ENCODE measurements around the gene CRYBG3.
A peak's percentile ranks its signal among the peaks of the same experiment; 100 is the strongest.
"Not testable (repeated sequence)": the region's sequence is repeated elsewhere in the genome, so short reads cannot be mapped to it uniquely, and the experiment has no call there.

Gene CRYBG3

GRCh38 chr3:97823046-97824004 is 1.5 kb downstream of the CRYBG3 start:
- H3K4me3 ChIP-seq, result peak overlapping the region; percentile 81
- peaks cover 6% of the 10 kb centered on the region for H3K4me1 ChIP-seq
- H3K36me3 ChIP-seq (replicated peaks), result no peaks in the 10 kb centered on the region
- in situ Hi-C loops (cut with MboI; ENCODE audit: low sequenced_read_pairs), result no loop called here
- H3K9me3 ChIP-seq, result no peaks in the 10 kb centered on the region
- peak in 1 of 2 experiments; percentile 19 for DNase-seq (ENCODE audit: low spot score in 2 of 2)
- H3K27me3 ChIP-seq (ENCODE audit: low read depth), result no peaks in the 10 kb centered on the region

- H3K36me3 ChIP-seq (replicated peaks), result no peaks in the 10 kb centered on the region
- no peaks in the 10 kb centered on the region for H3K9me3 ChIP-seq
- in situ Hi-C loops (cut with MboI; ENCODE audit: low sequenced_read_pairs), result no loop called here
- DNase-seq (ENCODE audit: low spot score in 2 of 2), result no peak
- H3K27me3 ChIP-seq (ENCODE audit: low read depth), result no peaks in the 10 kb centered on the region
- peaks cover 6% of the 10 kb centered on the region for H3K4me1 ChIP-seq
- no peak overlapping the region for H3K4me3 ChIP-seq
These were observed 3.3 kb downstream of the CRYBG3 start for GRCh38 chr3:97825101-97825500.

- no peaks in the 10 kb centered on the region for H3K36me3 ChIP-seq (replicated peaks)
- in situ Hi-C loops (cut with MboI; ENCODE audit: low sequenced_read_pairs), result no loop called here
- no peaks in the 10 kb centered on the region for H3K27me3 ChIP-seq (ENCODE audit: low read depth)
- peaks cover 3% of the 10 kb centered on the region for H3K4me1 ChIP-seq
- no peaks in the 10 kb centered on the region; the same call in 1 of the 2 replicates for H3K9me3 ChIP-seq
- DNase-seq (ENCODE audit: low spot score in 2 of 2), result no peak
- no peak overlapping the region for H3K4me3 ChIP-seq
These were observed 6.1 kb downstream of the CRYBG3 start for GRCh38 chr3:97827741-97828471.

DNA sequence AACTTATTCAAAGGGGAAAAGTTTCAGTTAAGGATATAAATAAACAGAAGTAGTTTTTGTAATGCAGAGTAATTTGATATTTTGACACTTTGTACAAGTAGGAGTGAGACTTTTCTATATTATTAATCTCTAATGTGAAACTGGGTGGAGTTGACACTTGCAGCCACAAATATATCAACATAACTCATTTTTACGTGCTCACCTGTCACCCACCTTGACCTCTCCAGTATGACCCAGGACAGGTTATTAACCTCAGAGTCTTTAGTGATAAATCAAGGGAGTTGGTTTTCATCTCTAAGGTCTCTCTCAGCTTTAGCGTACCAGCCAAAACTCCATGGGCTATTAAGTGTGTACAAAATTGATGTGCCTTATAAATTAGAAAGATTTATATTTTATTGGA is 7.4 kb downstream of the CRYBG3 start:
- no peaks in the 10 kb centered on the region for H3K36me3 ChIP-seq (replicated peaks)
- H3K4me1 ChIP-seq, result peaks cover 3% of the 10 kb centered on the region; the same call in 1 of the 2 replicates
- no peak overlapping the region for H3K4me3 ChIP-seq
- H3K27me3 ChIP-seq (ENCODE audit: low read depth), result no peaks in the 10 kb centered on the region
- in situ Hi-C loops (cut with MboI; ENCODE audit: low sequenced_read_pairs), result no loop called here
- no peaks in the 10 kb centered on the region; the same call in 1 of the 2 replicates for H3K9me3 ChIP-seq
- no peak for DNase-seq (ENCODE audit: low spot score in 2 of 2)

GRCh38 chr3:97830638-97831037 is 8.8 kb downstream of the CRYBG3 start:
- DNase-seq (ENCODE audit: low spot score in 2 of 2), result no peak
- Histone ChIP-seq H3K4me1 (peaks cover 3% of the 10 kb centered on the region; the same call in 1 of the 2 replicates), H3K4me3 (no peak overlapping the region), H3K36me3 (replicated peaks) (no peaks in the 10 kb centered on the region), H3K9me3 (no peaks in the 10 kb centered on the region; the same call in 1 of the 2 replicates), H3K27me3 (ENCODE audit: low read depth) (no peaks in the 10 kb centered on the region)
- in situ Hi-C loops (cut with MboI; ENCODE audit: low sequenced_read_pairs), result no loop called here

DNA sequence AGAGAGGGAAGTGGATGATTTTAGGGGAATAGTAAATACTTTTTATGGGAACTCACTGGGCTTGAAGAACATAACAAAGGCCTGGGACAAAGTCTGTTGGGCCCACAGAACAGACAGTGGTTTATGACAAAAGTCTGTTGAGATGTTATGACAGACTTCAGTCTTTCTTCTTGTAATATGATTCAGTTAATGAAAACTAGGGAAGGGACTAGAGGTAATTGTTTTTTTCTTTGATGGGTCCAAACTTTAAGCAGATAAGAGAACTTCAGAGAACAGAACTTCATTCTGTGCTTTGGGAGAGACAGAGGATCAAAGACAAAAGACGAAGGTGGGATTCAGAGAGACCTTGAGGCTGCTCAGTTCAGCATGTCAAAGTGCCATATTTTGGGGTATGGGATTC is 9.3 kb downstream of the CRYBG3 start:
- no peak for DNase-seq (ENCODE audit: low spot score in 2 of 2)
- Histone ChIP-seq H3K9me3 (no peaks in the 10 kb centered on the region; the same call in 1 of the 2 replicates), H3K4me1 (peaks cover 3% of the 10 kb centered on the region; the same call in 1 of the 2 replicates), H3K4me3 (no peak overlapping the region), H3K36me3 (replicated peaks) (no peaks in the 10 kb centered on the region), H3K27me3 (ENCODE audit: low read depth) (no peaks in the 10 kb centered on the region)
- in situ Hi-C loops (cut with MboI; ENCODE audit: low sequenced_read_pairs), result no loop called here

- H3K27me3 ChIP-seq (ENCODE audit: low read depth); H3K4me1 ChIP-seq; H3K9me3 ChIP-seq; H3K4me3 ChIP-seq; DNase-seq (ENCODE audit: low spot score in 2 of 2); H3K36me3 ChIP-seq (replicated peaks); in situ Hi-C loops (cut with MboI; ENCODE audit: low sequenced_read_pairs): not testable (repeated sequence)
These were observed 11.4 kb downstream of the CRYBG3 start for GRCh38 chr3:97833184-97833583.

DNA sequence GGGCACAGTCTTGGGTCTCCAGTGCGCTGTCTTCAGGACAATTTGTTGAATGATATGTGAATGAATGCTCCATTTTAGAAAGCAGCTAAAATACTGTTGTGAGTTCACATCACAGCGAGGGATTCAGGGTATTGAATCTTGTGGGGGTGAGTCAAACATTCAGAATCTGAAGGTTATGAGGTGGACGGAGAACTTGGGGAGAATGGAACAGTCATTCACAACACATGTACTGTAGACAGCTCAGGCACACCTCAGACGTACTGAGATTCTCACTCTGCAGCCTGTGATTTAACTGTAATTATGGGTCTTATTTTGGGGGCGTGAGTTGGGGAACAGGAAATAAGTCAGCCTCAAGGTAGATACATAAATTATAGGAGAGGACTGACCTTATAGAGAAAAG is 13.9 kb downstream of the CRYBG3 start:
- DNase-seq (ENCODE audit: low spot score in 2 of 2), result no peak
- no peaks in the 10 kb centered on the region for H3K4me1 ChIP-seq
- H3K9me3 ChIP-seq, result no peaks in the 10 kb centered on the region; the same call in 1 of the 2 replicates
- no peak overlapping the region for H3K4me3 ChIP-seq
- in situ Hi-C loops (cut with MboI; ENCODE audit: low sequenced_read_pairs), result no loop called here
- H3K27me3 ChIP-seq (ENCODE audit: low read depth), result no peaks in the 10 kb centered on the region
- no peaks in the 10 kb centered on the region for H3K36me3 ChIP-seq (replicated peaks)

GRCh38 chr3:97838393-97838792 is 16.6 kb downstream of the CRYBG3 start:
- no peaks in the 10 kb centered on the region for H3K4me1 ChIP-seq
- no peaks in the 10 kb centered on the region for H3K27me3 ChIP-seq (ENCODE audit: low read depth)
- no peak overlapping the region for H3K4me3 ChIP-seq
- no peaks in the 10 kb centered on the region for H3K9me3 ChIP-seq
- in situ Hi-C loops (cut with MboI; ENCODE audit: low sequenced_read_pairs), result no loop called here
- no peaks in the 10 kb centered on the region for H3K36me3 ChIP-seq (replicated peaks)
- DNase-seq (ENCODE audit: low spot score in 2 of 2), result no peak

GRCh38 chr3:97839944-97840343 is 18.1 kb downstream of the CRYBG3 start:
- Histone ChIP-seq H3K36me3 (replicated peaks) (no peaks in the 10 kb centered on the region), H3K4me3 (no peak overlapping the region), H3K4me1 (no peaks in the 10 kb centered on the region), H3K9me3 (no peaks in the 10 kb centered on the region), H3K27me3 (ENCODE audit: low read depth) (no peaks in the 10 kb centered on the region)
- in situ Hi-C loops (cut with MboI; ENCODE audit: low sequenced_read_pairs), result no loop called here
- no peak for DNase-seq (ENCODE audit: low spot score in 2 of 2)

- no peak for DNase-seq (ENCODE audit: low spot score in 2 of 2)
- no peaks in the 10 kb centered on the region for H3K36me3 ChIP-seq (replicated peaks)
- H3K4me3 ChIP-seq, result no peak overlapping the region
- in situ Hi-C loops (cut with MboI; ENCODE audit: low sequenced_read_pairs), result no loop called here
- H3K4me1 ChIP-seq, result no peaks in the 10 kb centered on the region
- no peaks in the 10 kb centered on the region for H3K27me3 ChIP-seq (ENCODE audit: low read depth)
- H3K9me3 ChIP-seq, result no peaks in the 10 kb centered on the region
These were observed 19.5 kb downstream of the CRYBG3 start for GRCh38 chr3:97841304-97841703.

GRCh38 chr3:97841956-97842355 is 20.1 kb downstream of the CRYBG3 start:
- no peak for DNase-seq (ENCODE audit: low spot score in 2 of 2)
- no peaks in the 10 kb centered on the region for H3K9me3 ChIP-seq
- H3K4me1 ChIP-seq, result no peaks in the 10 kb centered on the region
- no peak overlapping the region for H3K4me3 ChIP-seq
- no peaks in the 10 kb centered on the region for H3K27me3 ChIP-seq (ENCODE audit: low read depth)
- in situ Hi-C loops (cut with MboI; ENCODE audit: low sequenced_read_pairs), result no loop called here
- no peaks in the 10 kb centered on the region for H3K36me3 ChIP-seq (replicated peaks)

DNA sequence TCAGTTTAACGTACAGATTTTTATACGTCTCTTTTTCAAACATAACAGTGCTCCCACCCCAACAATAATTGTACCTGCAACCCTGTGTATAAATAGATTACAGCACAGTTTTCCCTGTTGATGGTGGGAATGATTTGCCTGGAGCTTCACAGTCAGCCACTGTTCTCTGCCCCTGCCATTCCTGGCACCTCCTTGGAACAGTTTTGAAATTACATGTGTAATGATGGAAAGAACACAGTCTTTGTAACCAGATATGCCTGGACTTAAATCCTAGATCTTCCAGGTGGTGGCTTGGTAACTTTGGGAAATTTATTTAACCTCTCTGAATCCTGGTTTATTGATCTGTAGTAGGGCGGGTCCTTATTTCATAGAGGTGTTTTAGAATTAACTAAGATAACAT is 27.0 kb downstream of the CRYBG3 start:
- H3K4me1 ChIP-seq, result no peaks in the 10 kb centered on the region
- no peaks in the 10 kb centered on the region for H3K27me3 ChIP-seq (ENCODE audit: low read depth)
- no peaks in the 10 kb centered on the region for H3K36me3 ChIP-seq (replicated peaks)
- in situ Hi-C loops (cut with MboI; ENCODE audit: low sequenced_read_pairs), result no loop called here
- no peak overlapping the region for H3K4me3 ChIP-seq
- H3K9me3 ChIP-seq, result no peaks in the 10 kb centered on the region
- DNase-seq (ENCODE audit: low spot score in 2 of 2), result no peak

GRCh38 chr3:97857401-97857800 is 35.6 kb downstream of the CRYBG3 start:
- H3K9me3 ChIP-seq, result no peaks in the 10 kb centered on the region
- in situ Hi-C loops (cut with MboI; ENCODE audit: low sequenced_read_pairs), result no loop called here
- H3K4me1 ChIP-seq, result no peaks in the 10 kb centered on the region
- no peak for DNase-seq (ENCODE audit: low spot score in 2 of 2)
- H3K27me3 ChIP-seq (ENCODE audit: low read depth), result no peaks in the 10 kb centered on the region
- H3K4me3 ChIP-seq, result no peak overlapping the region
- no peaks in the 10 kb centered on the region for H3K36me3 ChIP-seq (replicated peaks)
